ENCODE measurements around the gene SNRPA1. TPM values are rescaled to one million over a fixed set of nuclear protein-coding genes. Genes with fewer than 3 reads are reported as not detected.

The SNRPA1 gene
- total RNA-seq, 1 donor from 2014 or later = 98.0 TPM

DNA sequence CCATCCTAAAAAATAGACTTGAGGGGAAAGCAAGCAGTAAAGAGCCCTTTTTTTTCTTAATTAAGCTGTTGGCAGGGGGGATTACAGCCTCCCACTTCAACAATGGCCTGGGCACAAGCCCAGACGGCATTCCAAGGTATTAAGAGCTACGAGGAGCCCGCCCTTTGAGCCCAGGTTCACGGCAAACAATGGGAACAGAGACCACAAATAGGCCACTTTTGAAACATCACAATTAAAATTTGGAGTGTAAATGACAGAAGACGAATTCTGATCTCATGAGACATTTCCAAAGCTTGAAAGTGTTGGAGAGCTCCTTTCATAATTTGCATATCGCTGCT is 52.1 kb downstream of the SNRPA1 start:
- no peak overlapping the region for H3K9ac ChIP-seq
- H3K9me3 ChIP-seq (ENCODE audit: low read depth) = no peaks in the 10 kb centered on the region
- Mint-ChIP-seq H3K27me3 (ENCODE audit: insufficient read depth, low read depth) (no peaks in the 10 kb centered on the region), H3K4me3 (no peak overlapping the region), H3K36me3 (peaks cover 33% of the 10 kb centered on the region), H3K27ac (no peak overlapping the region), H3K9me3 (peaks cover 10% of the 10 kb centered on the region), H3K4me1 (peaks cover 32% of the 10 kb centered on the region)
- H3F3A ChIP-seq (ENCODE audit: low read depth) = peaks cover 16% of the 10 kb centered on the region
- no peak overlapping the region for H3K4me3 ChIP-seq
- peaks cover 99% of the 10 kb centered on the region for H4K20me1 ChIP-seq (ENCODE audit: low read depth)
- no peaks in the 10 kb centered on the region for H3K27me3 ChIP-seq
- peaks cover 15% of the 10 kb centered on the region for H3K4me1 ChIP-seq
- no peak overlapping the region for H2AFZ ChIP-seq (replicated peaks)
- peak overlapping the region; percentile 30 for H3K4me2 ChIP-seq
- H3K79me2 ChIP-seq (ENCODE audit: low read depth) = peaks cover 100% of the 10 kb centered on the region
- no peaks in the 10 kb centered on the region for H3K36me3 ChIP-seq
- peak; percentile 82 for DNase-seq (ENCODE audit: low spot score)
- TF ChIP-seq EZH2 (IDR thresholded peaks at IDR 0.05) = no peak
- TF ChIP-seq EZH2phosphoT487 (IDR thresholded peaks at IDR 0.05) = peak; percentile 72
- no peak overlapping the region for H3K27ac ChIP-seq

DNA sequence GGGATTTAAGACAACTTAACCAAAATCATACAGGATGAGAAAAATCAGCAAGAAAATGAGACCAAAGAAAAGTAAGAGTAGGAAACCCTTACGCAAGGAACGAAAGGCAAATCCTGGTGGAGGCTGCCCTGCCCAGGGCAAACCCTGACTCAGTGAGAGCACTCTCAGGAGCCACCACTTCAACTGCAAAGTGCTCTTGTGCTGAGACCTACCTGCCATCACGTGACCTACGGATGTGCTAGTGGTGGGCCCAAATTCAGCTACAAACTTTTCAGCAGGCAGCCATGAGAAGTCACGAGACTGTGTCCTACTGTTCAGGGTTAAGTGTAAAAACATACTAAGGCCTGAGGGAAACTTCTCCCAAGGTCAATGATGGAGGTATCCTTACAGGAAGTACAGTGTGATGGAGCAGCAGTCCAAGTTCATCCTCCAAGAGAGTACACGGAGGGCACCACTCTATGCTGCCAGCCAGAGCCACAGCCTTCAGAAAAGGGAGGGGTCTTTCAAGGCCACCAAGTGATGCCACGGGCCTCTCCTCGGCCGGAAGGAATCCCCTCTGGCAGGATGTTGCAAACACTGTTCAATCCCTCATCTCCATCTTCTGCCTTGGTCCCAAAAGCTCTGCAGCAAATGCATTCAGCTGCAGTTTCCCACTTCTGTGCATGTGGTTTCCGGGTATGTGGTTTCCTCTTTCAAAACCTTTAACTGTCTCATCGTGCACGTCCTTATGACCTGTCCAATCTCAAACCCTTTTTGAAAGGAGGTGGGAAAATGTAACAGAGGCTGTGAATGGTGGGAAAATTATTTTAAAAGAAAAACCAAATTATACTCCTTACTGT is 52.7 kb downstream of the SNRPA1 start:
- Histone ChIP-seq H3F3A (ENCODE audit: low read depth) (peaks cover 16% of the 10 kb centered on the region), H3K36me3 (no peaks in the 10 kb centered on the region), H3K9ac (no peak overlapping the region), H2AFZ (replicated peaks) (no peak overlapping the region), H3K79me2 (ENCODE audit: low read depth) (peaks cover 100% of the 10 kb centered on the region), H3K27ac (no peak overlapping the region), H3K4me3 (no peak overlapping the region), H3K27me3 (no peaks in the 10 kb centered on the region), H4K20me1 (ENCODE audit: low read depth) (peaks cover 99% of the 10 kb centered on the region), H3K9me3 (ENCODE audit: low read depth) (no peaks in the 10 kb centered on the region), H3K4me2 (peak overlapping the region; percentile 30), H3K4me1 (peaks cover 15% of the 10 kb centered on the region)
- H3K9me3 Mint-ChIP-seq = peaks cover 12% of the 10 kb centered on the region
- H3K36me3 Mint-ChIP-seq = peaks cover 36% of the 10 kb centered on the region
- peaks cover 32% of the 10 kb centered on the region for H3K4me1 Mint-ChIP-seq
- TF ChIP-seq EZH2phosphoT487 (IDR thresholded peaks at IDR 0.05) = no peak
- TF ChIP-seq, protein P1, sequence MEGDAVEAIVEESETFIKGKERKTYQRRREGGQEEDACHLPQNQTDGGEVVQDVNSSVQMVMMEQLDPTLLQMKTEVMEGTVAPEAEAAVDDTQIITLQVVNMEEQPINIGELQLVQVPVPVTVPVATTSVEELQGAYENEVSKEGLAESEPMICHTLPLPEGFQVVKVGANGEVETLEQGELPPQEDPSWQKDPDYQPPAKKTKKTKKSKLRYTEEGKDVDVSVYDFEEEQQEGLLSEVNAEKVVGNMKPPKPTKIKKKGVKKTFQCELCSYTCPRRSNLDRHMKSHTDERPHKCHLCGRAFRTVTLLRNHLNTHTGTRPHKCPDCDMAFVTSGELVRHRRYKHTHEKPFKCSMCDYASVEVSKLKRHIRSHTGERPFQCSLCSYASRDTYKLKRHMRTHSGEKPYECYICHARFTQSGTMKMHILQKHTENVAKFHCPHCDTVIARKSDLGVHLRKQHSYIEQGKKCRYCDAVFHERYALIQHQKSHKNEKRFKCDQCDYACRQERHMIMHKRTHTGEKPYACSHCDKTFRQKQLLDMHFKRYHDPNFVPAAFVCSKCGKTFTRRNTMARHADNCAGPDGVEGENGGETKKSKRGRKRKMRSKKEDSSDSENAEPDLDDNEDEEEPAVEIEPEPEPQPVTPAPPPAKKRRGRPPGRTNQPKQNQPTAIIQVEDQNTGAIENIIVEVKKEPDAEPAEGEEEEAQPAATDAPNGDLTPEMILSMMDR (IDR thresholded peaks at IDR 0.05) = no peak
- TF ChIP-seq EZH2 (IDR thresholded peaks at IDR 0.05) = no peak
- H3K27ac Mint-ChIP-seq = no peak overlapping the region
- DNase-seq (ENCODE audit: low spot score) = no peak
- no peak overlapping the region for H3K4me3 Mint-ChIP-seq
- H3K27me3 Mint-ChIP-seq (ENCODE audit: insufficient read depth, low read depth) = no peaks in the 10 kb centered on the region

DNA sequence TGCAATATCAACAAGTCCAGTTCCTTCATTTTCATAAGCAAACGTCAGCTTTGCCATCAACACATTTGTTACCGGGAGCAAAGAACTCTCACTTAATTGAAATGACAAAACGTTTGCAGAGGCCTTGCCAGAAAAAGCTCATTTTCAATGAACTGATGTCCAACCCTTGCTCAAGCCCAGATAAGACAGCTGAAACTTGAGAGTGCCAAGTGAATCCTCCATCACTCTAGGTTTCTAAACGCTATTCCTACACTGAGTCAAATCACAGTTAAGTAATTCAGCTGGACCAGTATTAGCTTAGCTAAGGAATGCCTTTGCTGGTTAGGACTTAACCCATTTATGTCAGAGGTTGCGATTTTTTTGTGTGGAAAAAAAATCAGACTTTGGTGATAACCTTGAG is 54.7 kb downstream of the SNRPA1 start:
- Mint-ChIP-seq H3K4me3 (no peak overlapping the region), H3K27ac (no peak overlapping the region), H3K36me3 (peaks cover 37% of the 10 kb centered on the region), H3K27me3 (ENCODE audit: insufficient read depth, low read depth) (no peaks in the 10 kb centered on the region), H3K9me3 (peaks cover 19% of the 10 kb centered on the region), H3K4me1 (peaks cover 26% of the 10 kb centered on the region)
- Histone ChIP-seq H3K27ac (no peak overlapping the region), H3K4me1 (peaks cover 15% of the 10 kb centered on the region), H2AFZ (replicated peaks) (no peak overlapping the region), H3K79me2 (ENCODE audit: low read depth) (peaks cover 99% of the 10 kb centered on the region), H3K27me3 (no peaks in the 10 kb centered on the region), H3F3A (ENCODE audit: low read depth) (peaks cover 16% of the 10 kb centered on the region), H3K36me3 (no peaks in the 10 kb centered on the region), H3K9ac (no peak overlapping the region), H3K4me2 (no peak overlapping the region), H4K20me1 (ENCODE audit: low read depth) (peaks cover 82% of the 10 kb centered on the region), H3K4me3 (no peak overlapping the region), H3K9me3 (ENCODE audit: low read depth) (no peaks in the 10 kb centered on the region)
- TF ChIP-seq EZH2phosphoT487 (IDR thresholded peaks at IDR 0.05) (no peak), EZH2 (IDR thresholded peaks at IDR 0.05) (no peak)
- TF ChIP-seq, protein P1 (IDR thresholded peaks at IDR 0.05) = no peak
- no peak for DNase-seq (ENCODE audit: low spot score)

DNA sequence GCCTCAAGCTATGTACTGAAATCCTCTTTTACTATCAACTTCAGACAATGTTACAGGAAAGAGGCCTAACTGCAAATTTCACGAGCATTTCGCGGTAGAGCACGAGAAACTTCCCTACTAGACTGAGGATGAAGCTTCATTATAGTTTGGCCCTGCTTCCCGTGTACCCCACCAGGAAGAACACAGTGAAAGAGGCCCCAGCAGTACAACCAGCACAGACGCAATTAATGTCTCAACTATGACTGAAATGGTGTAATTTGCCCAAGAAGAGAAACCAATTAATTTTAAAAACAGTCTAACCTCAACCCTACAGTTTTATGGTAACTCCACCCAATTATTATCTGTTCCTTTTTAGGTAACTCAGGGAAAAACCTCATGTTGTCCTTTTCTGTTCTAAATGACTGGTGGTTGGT is 55.3 kb downstream of the SNRPA1 start:
- H3K4me3 ChIP-seq = no peak overlapping the region
- TF ChIP-seq EZH2 (IDR thresholded peaks at IDR 0.05) (no peak), EZH2phosphoT487 (IDR thresholded peaks at IDR 0.05) (no peak)
- TF ChIP-seq, protein P1 (IDR thresholded peaks at IDR 0.05) = no peak
- no peak overlapping the region for H2AFZ ChIP-seq (replicated peaks)
- H3K9ac ChIP-seq = no peak overlapping the region
- peaks cover 16% of the 10 kb centered on the region for H3F3A ChIP-seq (ENCODE audit: low read depth)
- H3K4me3 Mint-ChIP-seq = no peak overlapping the region
- no peaks in the 10 kb centered on the region for H3K27me3 ChIP-seq
- H3K27ac ChIP-seq = no peak overlapping the region
- H3K79me2 ChIP-seq (ENCODE audit: low read depth) = peaks cover 97% of the 10 kb centered on the region
- H3K27me3 Mint-ChIP-seq (ENCODE audit: insufficient read depth, low read depth) = no peaks in the 10 kb centered on the region
- H4K20me1 ChIP-seq (ENCODE audit: low read depth) = peaks cover 75% of the 10 kb centered on the region
- H3K4me2 ChIP-seq = no peak overlapping the region
- peaks cover 15% of the 10 kb centered on the region for H3K4me1 ChIP-seq
- H3K9me3 ChIP-seq (ENCODE audit: low read depth) = no peaks in the 10 kb centered on the region
- DNase-seq (ENCODE audit: low spot score) = no peak
- peaks cover 20% of the 10 kb centered on the region for H3K4me1 Mint-ChIP-seq
- H3K9me3 Mint-ChIP-seq = peaks cover 19% of the 10 kb centered on the region
- no peak overlapping the region for H3K27ac Mint-ChIP-seq
- H3K36me3 ChIP-seq = no peaks in the 10 kb centered on the region
- peaks cover 41% of the 10 kb centered on the region for H3K36me3 Mint-ChIP-seq
